ENCODE data around the gene TBC1D1. TPM values are rescaled to one million over a fixed set of nuclear protein-coding genes. Genes with fewer than 3 reads are reported as not detected.

The TBC1D1 gene
- total RNA-seq, 1 experiment from 2014 or later, result 56.0 TPM

DNA sequence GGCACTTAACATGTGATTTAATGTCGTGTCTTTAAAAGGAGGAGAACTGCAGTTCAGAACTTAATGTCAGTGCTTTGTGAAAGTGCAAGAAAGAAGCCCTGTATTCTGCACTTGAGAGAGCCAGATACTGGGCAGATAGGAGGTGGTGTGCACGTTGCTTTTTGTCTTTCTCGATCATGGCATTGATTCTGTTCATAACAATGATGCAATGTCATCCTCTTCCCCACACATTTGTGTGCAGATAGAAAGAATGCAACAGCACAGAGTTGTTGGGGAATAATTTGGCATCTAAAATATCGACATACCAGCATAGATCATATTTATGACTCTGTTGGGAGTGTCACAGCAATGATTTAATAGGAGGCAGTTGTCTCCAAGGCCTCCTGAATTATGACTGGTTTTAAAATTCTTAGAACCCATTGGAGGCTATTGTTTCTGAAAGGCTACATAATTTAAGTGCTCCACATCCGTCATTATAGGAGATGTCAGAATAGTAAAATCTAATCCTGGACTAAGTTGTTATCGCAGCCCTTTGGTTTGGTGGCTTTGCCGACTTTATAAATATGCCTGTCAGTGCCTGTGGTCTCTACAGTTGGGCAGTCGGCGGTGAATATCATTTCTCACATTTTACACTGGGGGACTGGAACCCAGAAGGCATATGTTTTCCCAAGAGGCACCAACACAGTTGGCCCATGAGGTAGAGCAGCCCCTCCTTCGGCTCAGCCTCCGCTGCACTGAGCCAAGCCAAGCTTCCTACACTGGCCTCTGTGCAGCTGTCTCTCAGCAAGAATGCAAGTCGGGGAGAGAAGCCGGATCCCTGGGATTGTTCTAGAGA, 194.2 kb downstream of the TBC1D1 start:
- Histone ChIP-seq H3K4me1 (ENCODE audit: control insufficient read depth, insufficient read depth, low read length) (no peaks in the 10 kb centered on the region), H3K27ac (ENCODE audit: low read length) (no peak overlapping the region), H3K27me3 (ENCODE audit: control insufficient read depth, insufficient read depth, low read length) (no peaks in the 10 kb centered on the region), H3K36me3 (ENCODE audit: control insufficient read depth, insufficient read depth, low read length) (no peaks in the 10 kb centered on the region), H3K4me3 (ENCODE audit: low read depth in 2 of 2, low read length in 2 of 2) (no peak overlapping the region), H3K9me3 (ENCODE audit: control insufficient read depth, insufficient read depth, low read depth, low read length) (no peaks in the 10 kb centered on the region)
- POLR2A ChIA-PET, result no interaction called here
- intact Hi-C loops (cut with micrococcal nuclease; ENCODE audit: unreplicated experiment) (no loop called here), in situ Hi-C loops (cut with HindIII; ENCODE audit: low pct_unique_long_range_greater_than_20kb, low sequenced_read_pairs) (no loop called here)
- CTCF ChIA-PET, result interaction anchor here (0.6 kb wide), 1 partner anchor 589 kb away, joined by 4 read pairs; no protein-coding TSS in a partner anchor
- BruUV-seq (replicated peaks), result no TSS peak
- DNase-seq (ENCODE audit: low read depth, low spot score) (no peak), ATAC-seq (no peak)
- TF ChIP-seq TCF7L2 (IDR thresholded peaks at IDR 0.05; ENCODE audit: low read depth, low read length), result no peak

DNA sequence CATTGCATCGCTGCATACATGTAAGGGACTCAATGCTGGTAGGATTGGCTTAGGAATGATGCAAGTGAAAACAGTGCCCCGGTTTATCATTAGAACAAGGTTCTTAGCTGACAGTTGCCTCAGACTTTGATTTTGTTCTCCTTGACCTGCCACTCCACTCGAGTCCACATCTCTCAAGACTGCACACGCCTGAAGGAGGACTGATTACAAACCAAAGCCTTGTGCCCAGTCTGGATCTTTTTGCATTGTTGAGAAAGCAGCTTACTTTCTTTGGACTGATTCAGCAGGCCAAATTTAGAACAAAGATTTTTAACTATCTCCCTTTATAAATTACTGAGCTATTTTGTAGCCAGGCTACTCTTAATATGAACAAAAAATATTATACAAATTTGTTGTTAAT, 194.9 kb downstream of the TBC1D1 start:
- ATAC-seq (no peak), DNase-seq (ENCODE audit: low read depth, low spot score) (no peak)
- no peak overlapping the region for H3K4me3 ChIP-seq (ENCODE audit: low read depth in 2 of 2, low read length in 2 of 2)
- ChIA-PET POLR2A (no interaction called here), CTCF (no interaction called here)
- TF ChIP-seq, protein P1, sequence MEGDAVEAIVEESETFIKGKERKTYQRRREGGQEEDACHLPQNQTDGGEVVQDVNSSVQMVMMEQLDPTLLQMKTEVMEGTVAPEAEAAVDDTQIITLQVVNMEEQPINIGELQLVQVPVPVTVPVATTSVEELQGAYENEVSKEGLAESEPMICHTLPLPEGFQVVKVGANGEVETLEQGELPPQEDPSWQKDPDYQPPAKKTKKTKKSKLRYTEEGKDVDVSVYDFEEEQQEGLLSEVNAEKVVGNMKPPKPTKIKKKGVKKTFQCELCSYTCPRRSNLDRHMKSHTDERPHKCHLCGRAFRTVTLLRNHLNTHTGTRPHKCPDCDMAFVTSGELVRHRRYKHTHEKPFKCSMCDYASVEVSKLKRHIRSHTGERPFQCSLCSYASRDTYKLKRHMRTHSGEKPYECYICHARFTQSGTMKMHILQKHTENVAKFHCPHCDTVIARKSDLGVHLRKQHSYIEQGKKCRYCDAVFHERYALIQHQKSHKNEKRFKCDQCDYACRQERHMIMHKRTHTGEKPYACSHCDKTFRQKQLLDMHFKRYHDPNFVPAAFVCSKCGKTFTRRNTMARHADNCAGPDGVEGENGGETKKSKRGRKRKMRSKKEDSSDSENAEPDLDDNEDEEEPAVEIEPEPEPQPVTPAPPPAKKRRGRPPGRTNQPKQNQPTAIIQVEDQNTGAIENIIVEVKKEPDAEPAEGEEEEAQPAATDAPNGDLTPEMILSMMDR (IDR thresholded peaks at IDR 0.05), result no peak
- TF ChIP-seq, protein P2, sequence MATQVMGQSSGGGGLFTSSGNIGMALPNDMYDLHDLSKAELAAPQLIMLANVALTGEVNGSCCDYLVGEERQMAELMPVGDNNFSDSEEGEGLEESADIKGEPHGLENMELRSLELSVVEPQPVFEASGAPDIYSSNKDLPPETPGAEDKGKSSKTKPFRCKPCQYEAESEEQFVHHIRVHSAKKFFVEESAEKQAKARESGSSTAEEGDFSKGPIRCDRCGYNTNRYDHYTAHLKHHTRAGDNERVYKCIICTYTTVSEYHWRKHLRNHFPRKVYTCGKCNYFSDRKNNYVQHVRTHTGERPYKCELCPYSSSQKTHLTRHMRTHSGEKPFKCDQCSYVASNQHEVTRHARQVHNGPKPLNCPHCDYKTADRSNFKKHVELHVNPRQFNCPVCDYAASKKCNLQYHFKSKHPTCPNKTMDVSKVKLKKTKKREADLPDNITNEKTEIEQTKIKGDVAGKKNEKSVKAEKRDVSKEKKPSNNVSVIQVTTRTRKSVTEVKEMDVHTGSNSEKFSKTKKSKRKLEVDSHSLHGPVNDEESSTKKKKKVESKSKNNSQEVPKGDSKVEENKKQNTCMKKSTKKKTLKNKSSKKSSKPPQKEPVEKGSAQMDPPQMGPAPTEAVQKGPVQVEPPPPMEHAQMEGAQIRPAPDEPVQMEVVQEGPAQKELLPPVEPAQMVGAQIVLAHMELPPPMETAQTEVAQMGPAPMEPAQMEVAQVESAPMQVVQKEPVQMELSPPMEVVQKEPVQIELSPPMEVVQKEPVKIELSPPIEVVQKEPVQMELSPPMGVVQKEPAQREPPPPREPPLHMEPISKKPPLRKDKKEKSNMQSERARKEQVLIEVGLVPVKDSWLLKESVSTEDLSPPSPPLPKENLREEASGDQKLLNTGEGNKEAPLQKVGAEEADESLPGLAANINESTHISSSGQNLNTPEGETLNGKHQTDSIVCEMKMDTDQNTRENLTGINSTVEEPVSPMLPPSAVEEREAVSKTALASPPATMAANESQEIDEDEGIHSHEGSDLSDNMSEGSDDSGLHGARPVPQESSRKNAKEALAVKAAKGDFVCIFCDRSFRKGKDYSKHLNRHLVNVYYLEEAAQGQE (IDR thresholded peaks at IDR 0.05; ENCODE audit: insufficient read depth in 1 of 2, low read depth in 2 of 2, low read length in 1 of 2), result no peak
- in situ Hi-C loops (cut with HindIII; ENCODE audit: low pct_unique_long_range_greater_than_20kb, low sequenced_read_pairs) (no loop called here), intact Hi-C loops (cut with micrococcal nuclease; ENCODE audit: unreplicated experiment) (no loop called here)
- no peak overlapping the region for H3K27ac ChIP-seq (ENCODE audit: low read length)
- H3K36me3 ChIP-seq (ENCODE audit: control insufficient read depth, insufficient read depth, low read length), result no peaks in the 10 kb centered on the region; the same call in 1 of the 2 replicates
- no peaks in the 10 kb centered on the region for H3K4me1 ChIP-seq (ENCODE audit: control insufficient read depth, insufficient read depth, low read length)
- BruUV-seq (replicated peaks), result no TSS peak
- H3K9me3 ChIP-seq (ENCODE audit: control insufficient read depth, insufficient read depth, low read depth, low read length), result no peaks in the 10 kb centered on the region
- no peaks in the 10 kb centered on the region for H3K27me3 ChIP-seq (ENCODE audit: control insufficient read depth, insufficient read depth, low read length)

DNA sequence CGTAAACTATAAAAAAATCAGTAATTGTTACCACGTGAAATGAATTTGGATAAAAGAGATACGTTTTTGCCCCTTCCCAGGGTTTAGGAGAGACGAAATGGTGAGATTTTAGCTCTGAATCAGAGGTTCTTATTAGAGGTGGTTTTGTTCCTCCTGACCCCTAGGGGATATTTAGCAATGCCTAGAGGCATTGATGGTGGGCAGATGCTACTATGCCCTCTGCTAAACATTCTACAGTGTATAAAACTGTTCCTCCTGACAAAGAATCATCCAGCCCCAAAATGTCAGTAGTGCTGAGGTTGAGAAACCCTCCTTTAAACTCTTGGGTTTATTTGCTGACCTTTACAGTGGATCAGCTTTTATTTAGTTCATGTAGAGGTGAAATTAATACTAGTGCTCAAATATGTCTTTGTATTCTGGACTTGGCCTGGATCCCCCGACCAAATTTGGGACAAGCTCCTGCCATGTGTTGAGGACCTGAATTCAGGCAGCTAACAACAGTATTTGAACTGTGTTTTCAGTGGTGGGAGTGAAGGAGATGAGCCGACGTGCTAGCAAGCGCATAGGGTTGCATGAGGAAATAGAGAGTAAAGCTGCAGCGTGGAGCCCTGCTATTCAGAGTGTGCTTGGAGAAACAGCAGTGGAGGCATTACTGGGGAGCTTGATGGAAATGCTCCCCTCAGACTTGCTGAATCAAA, 195.4 kb downstream of the TBC1D1 start:
- H3K36me3 ChIP-seq (ENCODE audit: control insufficient read depth, insufficient read depth, low read length), result no peaks in the 10 kb centered on the region; the same call in 1 of the 2 replicates
- H3K4me3 ChIP-seq (ENCODE audit: low read depth in 2 of 2, low read length in 2 of 2), result no peak overlapping the region
- H3K4me1 ChIP-seq (ENCODE audit: control insufficient read depth, insufficient read depth, low read length), result no peaks in the 10 kb centered on the region
- H3K27me3 ChIP-seq (ENCODE audit: control insufficient read depth, insufficient read depth, low read length), result no peaks in the 10 kb centered on the region
- ChIA-PET POLR2A (no interaction called here), CTCF (interaction anchor here (1.2 kb wide), 1 partner anchor 9 kb away, joined by 5 read pairs; no protein-coding TSS in a partner anchor)
- BruUV-seq (replicated peaks), result no TSS peak
- TF ChIP-seq TCF7L2 (IDR thresholded peaks at IDR 0.05; ENCODE audit: low read depth, low read length) (no peak), POLR2AphosphoS5 (IDR thresholded peaks at IDR 0.05; ENCODE audit: low read depth, low read length) (no peak), SIN3A (IDR thresholded peaks at IDR 0.05; ENCODE audit: borderline replicate concordance, insufficient read depth, low read depth, low read length) (no peak)
- TF ChIP-seq, protein P2 (IDR thresholded peaks at IDR 0.05; ENCODE audit: insufficient read depth in 1 of 2, low read depth in 2 of 2, low read length in 1 of 2), result no peak
- TF ChIP-seq, protein P1 (IDR thresholded peaks at IDR 0.05), result no peak
- ATAC-seq (no peak), DNase-seq (ENCODE audit: low read depth, low spot score) (no peak)
- no peak overlapping the region for H3K27ac ChIP-seq (ENCODE audit: low read length)
- intact Hi-C loops (cut with micrococcal nuclease; ENCODE audit: unreplicated experiment) (no loop called here), in situ Hi-C loops (cut with HindIII; ENCODE audit: low pct_unique_long_range_greater_than_20kb, low sequenced_read_pairs) (no loop called here)
- no peaks in the 10 kb centered on the region for H3K9me3 ChIP-seq (ENCODE audit: control insufficient read depth, insufficient read depth, low read depth, low read length)
